Fibroblast of lung (primary cell): ENCODE measurements around the gene CPNE4.

Experiments
- CTCF ChIP-seq, 2 donors: IDR thresholded peaks in 1 of 2; conservative IDR thresholded peaks in 1 of 2; 1 replicate in 1 of 2; 2 replicates in 1 of 2; pipeline ENCODE4 v1.5.1; 2011 to 2012; ENCODE audit warnings: low read length in 2 of 2, control low read depth in 1 of 2, inconsistent platforms in 1 of 2, low read depth in 1 of 2, mild to moderate bottlenecking in 1 of 2
- EZH2 ChIP-seq: IDR thresholded peaks from 2 replicates; pipeline ENCODE4 v1.5.1; 2012; ENCODE audit warnings: low read length, control low read depth, mild to moderate bottlenecking; ENCODE audit errors: missing control alignments

- no peak for TF ChIP-seq CTCF (conservative IDR thresholded peaks at IDR 0.05 in 1 of 2, IDR thresholded peaks at IDR 0.05 in 1 of 2; ENCODE audit: low read depth in 1 of 2, low read length in 2 of 2)
- TF ChIP-seq EZH2 = no peak
Observed at GRCh38 chr3:131998027-131998426, 36.8 kb downstream of the CPNE4 start.
